ENCODE measurements around the gene UNC5B.
"Not testable (repeated sequence)": the region's sequence is repeated elsewhere in the genome, so short reads cannot be mapped to it uniquely, and the experiment has no call there.

UNC5B gene

GRCh38 chr10:71285986-71286385 is 73.6 kb downstream of the UNC5B start:
- DNase-seq, result no peak

- DNase-seq, result no peak
These were observed 74.3 kb downstream of the UNC5B start for GRCh38 chr10:71286521-71287294.

GRCh38 chr10:71287456-71287855 is 75.1 kb downstream of the UNC5B start:
- DNase-seq, result no peak

- no peak for DNase-seq
These were observed 76.1 kb downstream of the UNC5B start for GRCh38 chr10:71288461-71288860.

- DNase-seq, result no peak
These were observed 77.2 kb downstream of the UNC5B start for GRCh38 chr10:71289421-71290130.

GRCh38 chr10:71290331-71290730 is 78.0 kb downstream of the UNC5B start:
- DNase-seq, result no peak

GRCh38 chr10:71290806-71291527 is 78.6 kb downstream of the UNC5B start:
- no peak for DNase-seq

- no peak for DNase-seq
These were observed 79.1 kb downstream of the UNC5B start for GRCh38 chr10:71291528-71291900.

- no peak for DNase-seq
These were observed 80.5 kb downstream of the UNC5B start for GRCh38 chr10:71292624-71293445.

GRCh38 chr10:71293446-71294084 is 81.2 kb downstream of the UNC5B start:
- no peak for DNase-seq

GRCh38 chr10:71294091-71294561 is 81.8 kb downstream of the UNC5B start:
- no peak for DNase-seq

GRCh38 chr10:71294856-71295255 is 82.5 kb downstream of the UNC5B start:
- DNase-seq, result no peak

- no peak for DNase-seq
These were observed 83.3 kb downstream of the UNC5B start for GRCh38 chr10:71295641-71296040.

GRCh38 chr10:71296086-71296485 is 83.7 kb downstream of the UNC5B start:
- no peak for DNase-seq

GRCh38 chr10:71296811-71297210 is 84.4 kb downstream of the UNC5B start:
- not testable (repeated sequence) for DNase-seq

GRCh38 chr10:71297343-71297742 is 85.0 kb downstream of the UNC5B start:
- DNase-seq, result no peak

- DNase-seq, result no peak
These were observed 86.9 kb downstream of the UNC5B start for GRCh38 chr10:71299071-71299785.

- no peak for DNase-seq
These were observed 88.4 kb downstream of the UNC5B start for GRCh38 chr10:71300555-71301370.

- no peak for DNase-seq
These were observed 89.1 kb downstream of the UNC5B start for GRCh38 chr10:71301371-71301916.

GRCh38 chr10:71302451-71302850 is 90.1 kb downstream of the UNC5B start:
- DNase-seq, result no peak
